ENCODE data around the gene SSBP2. TPM values are rescaled to one million over a fixed set of nuclear protein-coding genes. Genes with fewer than 3 reads are reported as not detected.

Gene SSBP2
- total RNA-seq, 1 donor = 15.5 TPM

- no peak overlapping the region for H3K4me3 ChIP-seq (ENCODE audit: low read depth, low read length)
- TF ChIP-seq CTCF (IDR thresholded peaks at IDR 0.05; ENCODE audit: insufficient read depth, low read depth, low read length) = no peak
- DNase-seq (ENCODE audit: low read depth) = no peak
These were observed 323.3 kb downstream of the SSBP2 start for GRCh38 chr5:81427566-81427965.

- no peak for DNase-seq (ENCODE audit: low read depth)
- H3K4me3 ChIP-seq (ENCODE audit: low read depth, low read length) = no peak overlapping the region
- no peak for TF ChIP-seq CTCF (IDR thresholded peaks at IDR 0.05; ENCODE audit: insufficient read depth, low read depth, low read length)
These were observed 324.4 kb downstream of the SSBP2 start for GRCh38 chr5:81426359-81427030.

GRCh38 chr5:81425569-81425968, 325.3 kb downstream of the SSBP2 start:
- no peak overlapping the region for H3K4me3 ChIP-seq (ENCODE audit: low read depth, low read length)
- TF ChIP-seq CTCF (IDR thresholded peaks at IDR 0.05; ENCODE audit: insufficient read depth, low read depth, low read length) = peak; percentile 50
- DNase-seq (ENCODE audit: low read depth) = peak; percentile 56

GRCh38 chr5:81424728-81425127, 326.2 kb downstream of the SSBP2 start:
- H3K4me3 ChIP-seq (ENCODE audit: low read depth, low read length) = no peak overlapping the region
- no peak for DNase-seq (ENCODE audit: low read depth)
- TF ChIP-seq CTCF (IDR thresholded peaks at IDR 0.05; ENCODE audit: insufficient read depth, low read depth, low read length) = no peak

GRCh38 chr5:81422671-81423070, 328.2 kb downstream of the SSBP2 start:
- peak; percentile 93 for DNase-seq (ENCODE audit: low read depth)
- TF ChIP-seq CTCF (IDR thresholded peaks at IDR 0.05; ENCODE audit: insufficient read depth, low read depth, low read length) = no peak
- no peak overlapping the region for H3K4me3 ChIP-seq (ENCODE audit: low read depth, low read length)

- DNase-seq (ENCODE audit: low read depth) = peak; percentile 85
- TF ChIP-seq CTCF (IDR thresholded peaks at IDR 0.05; ENCODE audit: insufficient read depth, low read depth, low read length) = no peak
- H3K4me3 ChIP-seq (ENCODE audit: low read depth, low read length) = no peak overlapping the region
These were observed 330.7 kb downstream of the SSBP2 start for GRCh38 chr5:81420039-81420667.
